GM21619 (cell line): ENCODE measurements around the gene FANCM.
"Not testable (repeated sequence)": the region's sequence is repeated elsewhere in the genome, so short reads cannot be mapped to it uniquely, and the experiment has no call there.

Source experiments
- ATAC-seq: cut with Tn5 transposase; IDR thresholded peaks from one replicate; pipeline ENCODE4 v1.9.1; 2021; ENCODE audit not compliant: unreplicated experiment

FANCM gene

GRCh38 chr14:45136399-45136798 lies 669 bp downstream of the FANCM start:
- ATAC-seq, result no peak

GRCh38 chr14:45140661-45141187 lies 5.0 kb downstream of the FANCM start:
- no peak for ATAC-seq

DNA sequence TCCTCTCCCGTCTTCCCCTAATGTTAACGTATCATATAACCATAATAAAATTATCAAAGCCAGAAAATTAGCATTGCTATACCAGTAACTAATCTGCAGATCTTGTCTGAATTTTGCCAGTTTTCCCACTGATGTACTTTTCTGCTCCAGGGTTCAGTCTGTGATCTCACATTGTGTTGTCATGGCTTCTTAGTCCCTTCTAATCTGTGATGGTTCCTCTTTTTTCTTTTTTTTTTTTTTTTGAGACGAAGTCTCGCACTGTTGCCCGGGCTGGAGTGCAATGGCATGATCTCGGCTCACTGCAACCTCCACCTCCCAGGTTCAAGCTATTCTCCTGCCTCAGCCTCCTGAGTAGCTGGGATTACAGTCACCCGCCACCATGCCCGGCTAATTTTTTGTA lies 6.4 kb downstream of the FANCM start:
- not testable (repeated sequence) for ATAC-seq

DNA sequence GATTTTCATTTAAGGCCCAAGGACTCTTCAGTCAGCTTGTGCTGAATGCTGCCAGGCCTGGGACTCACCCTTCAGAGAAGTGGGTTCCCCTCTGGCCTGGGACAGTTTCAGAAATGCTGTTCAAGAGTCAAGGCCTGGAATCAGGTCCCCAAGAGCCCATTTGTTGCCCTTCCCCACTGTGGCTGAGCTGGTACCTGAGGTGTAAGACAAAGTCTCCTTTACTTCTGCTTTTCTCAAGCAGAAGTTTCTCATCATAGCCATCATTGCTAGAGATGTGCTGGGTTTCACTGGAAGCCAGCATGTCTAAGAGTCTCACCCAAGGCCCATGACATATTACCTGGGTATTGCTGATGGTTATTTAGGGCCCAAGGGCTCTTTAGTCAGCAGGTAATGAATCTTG lies 8.9 kb downstream of the FANCM start:
- ATAC-seq, result peak; percentile 55

DNA sequence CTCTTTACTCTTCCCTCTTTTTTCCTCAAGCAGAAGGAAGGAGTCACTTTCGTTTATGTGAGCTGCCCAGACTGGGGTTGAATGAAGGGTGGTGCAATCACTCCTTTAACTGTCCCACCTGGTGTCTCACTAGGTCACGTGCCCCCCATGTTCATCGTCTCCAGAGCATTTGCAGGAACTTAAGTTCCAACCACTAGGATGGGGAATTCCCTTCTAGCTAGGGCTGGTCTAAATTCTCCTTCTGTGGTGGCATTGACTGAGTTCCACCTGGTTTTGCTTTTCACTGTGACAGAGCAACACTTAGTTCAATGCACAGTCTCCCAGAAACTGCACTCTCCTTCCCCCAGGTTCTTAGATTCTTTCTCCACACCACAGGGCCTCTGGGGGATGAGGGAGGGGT lies 9.5 kb downstream of the FANCM start:
- ATAC-seq, result peak; percentile 72

- no peak for ATAC-seq
Measured at GRCh38 chr14:45149602-45150001, 13.9 kb downstream of the FANCM start.

DNA sequence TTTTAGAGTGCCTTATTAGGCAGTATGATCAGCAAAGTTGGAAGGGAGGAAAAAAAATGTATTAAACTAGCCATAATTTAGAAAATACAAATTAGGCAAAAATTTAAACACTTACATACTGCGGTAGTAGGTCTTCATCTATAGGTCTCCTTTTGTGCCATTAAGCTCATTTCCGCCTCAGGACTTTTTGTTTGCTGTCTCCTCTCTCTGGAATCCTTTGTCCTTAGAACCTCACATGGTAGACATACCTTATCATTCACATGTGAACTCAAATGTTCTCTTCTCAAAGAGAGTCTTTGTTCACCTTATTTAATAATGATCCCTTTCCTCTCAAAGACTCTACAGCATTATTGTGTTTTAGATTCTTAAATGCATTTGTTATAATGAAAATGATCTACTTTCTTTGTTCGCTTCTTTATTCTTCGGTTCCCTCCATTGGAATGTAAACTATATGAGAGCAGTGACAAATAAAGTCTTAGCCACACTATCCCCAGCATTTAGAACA lies 14.7 kb downstream of the FANCM start:
- ATAC-seq, result no peak

DNA sequence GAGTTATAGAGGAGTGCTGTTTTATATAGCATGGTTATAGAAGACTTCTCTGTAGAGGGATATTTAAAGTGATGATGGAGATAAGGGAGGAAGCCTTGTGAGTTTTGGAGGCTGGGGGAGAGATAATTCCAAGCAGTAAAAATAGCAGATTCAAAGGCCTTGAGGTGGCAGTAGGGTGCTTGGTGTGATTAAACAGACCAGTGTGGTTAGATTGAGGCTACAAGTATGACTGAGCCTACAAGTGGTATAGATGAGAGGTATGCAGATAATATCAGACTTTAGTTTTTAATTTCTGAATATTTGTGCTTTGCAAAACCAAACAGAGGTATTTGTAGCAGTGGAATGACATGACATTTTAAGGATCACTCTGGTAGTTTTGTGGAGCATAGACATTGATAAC lies 20.3 kb downstream of the FANCM start:
- no peak for ATAC-seq

DNA sequence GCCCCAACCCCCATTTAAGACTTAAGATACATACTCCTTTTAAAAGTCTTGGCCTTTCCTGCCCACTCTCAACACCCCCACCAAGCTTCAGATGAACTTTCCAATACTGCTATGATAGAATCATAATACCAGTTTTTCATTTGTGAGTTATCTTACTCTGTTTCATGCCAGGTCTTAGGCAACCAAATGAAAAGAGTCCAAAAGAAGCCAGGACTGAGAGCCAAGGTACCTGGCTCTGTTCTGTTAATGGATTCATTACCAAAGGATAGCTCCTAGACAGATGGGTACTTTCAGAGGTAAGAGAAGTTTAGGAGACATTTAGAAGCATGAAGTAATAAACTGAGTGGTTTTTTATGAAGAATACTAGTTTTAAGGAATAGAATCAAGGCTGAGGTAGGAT lies 34.2 kb downstream of the FANCM start:
- ATAC-seq, result no peak

DNA sequence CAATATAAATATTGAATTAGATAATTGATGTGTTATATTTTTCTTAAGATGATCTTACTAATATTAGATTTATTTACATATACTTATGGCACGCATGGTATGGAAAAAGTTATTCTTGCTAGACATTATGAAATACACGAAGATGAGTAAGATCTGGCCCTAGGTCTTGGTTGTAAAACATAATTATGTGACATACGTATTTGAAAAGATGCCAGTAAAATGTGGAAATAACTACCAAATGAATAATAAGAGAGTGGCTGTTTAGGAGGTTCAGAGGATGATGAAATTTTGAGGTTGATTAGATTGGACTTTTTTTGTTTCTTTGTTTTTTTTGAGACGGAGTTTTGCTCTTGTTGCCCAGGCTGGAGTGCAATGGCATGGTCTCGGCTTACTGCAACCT lies 41.3 kb downstream of the FANCM start:
- ATAC-seq, result no peak

- ATAC-seq, result no peak
Measured at GRCh38 chr14:45181329-45181728, 45.6 kb downstream of the FANCM start.

GRCh38 chr14:45181806-45182205 lies 46.1 kb downstream of the FANCM start:
- no peak for ATAC-seq

GRCh38 chr14:45185100-45185814 lies 49.5 kb downstream of the FANCM start:
- no peak for ATAC-seq

DNA sequence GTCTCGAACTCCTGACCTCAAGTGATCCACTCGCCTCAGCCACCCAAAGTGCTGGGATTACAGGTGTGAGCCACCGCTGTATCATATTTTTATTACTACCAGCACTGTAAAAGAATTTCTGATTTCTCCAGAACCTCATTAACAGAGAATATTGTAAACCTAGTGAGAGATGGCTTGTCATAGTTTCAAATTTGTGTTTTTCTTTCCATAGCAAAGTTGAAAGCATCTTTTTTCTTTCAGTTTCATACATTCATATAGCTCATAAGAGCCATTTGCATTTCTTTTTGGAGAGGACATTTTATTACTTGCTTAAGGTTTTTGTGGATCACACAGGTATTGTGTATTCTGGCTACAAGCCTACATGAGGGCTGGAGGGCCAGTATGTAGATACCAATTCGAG lies 59.2 kb downstream of the FANCM start:
- ATAC-seq, result peak; percentile 66

GRCh38 chr14:45198551-45198950 lies 62.8 kb downstream of the FANCM start:
- no peak for ATAC-seq

GRCh38 chr14:45199230-45199629 lies 63.5 kb downstream of the FANCM start:
- no peak for ATAC-seq

DNA sequence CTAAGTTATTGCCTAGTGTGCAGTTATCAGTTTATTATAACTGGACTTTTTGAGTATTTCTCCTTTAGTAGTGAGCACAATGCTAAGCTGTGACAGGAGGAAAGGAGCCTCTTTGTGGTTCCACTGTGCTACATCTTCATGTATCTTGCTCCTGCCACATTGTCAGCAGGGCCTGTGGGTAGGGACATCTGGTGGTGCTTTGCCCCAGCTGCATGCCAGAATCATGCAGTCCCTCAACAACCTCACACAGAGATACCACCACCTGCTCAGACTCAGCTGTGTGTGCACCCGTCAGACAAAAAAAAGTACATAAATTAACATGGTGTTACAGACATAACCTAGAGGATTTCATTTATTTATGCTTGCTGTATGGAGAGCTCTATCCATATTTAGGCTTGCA lies 66.2 kb downstream of the FANCM start:
- ATAC-seq, result peak; percentile 83

- ATAC-seq, result no peak
Measured at GRCh38 chr14:45204241-45204640, 68.5 kb downstream of the FANCM start.

DNA sequence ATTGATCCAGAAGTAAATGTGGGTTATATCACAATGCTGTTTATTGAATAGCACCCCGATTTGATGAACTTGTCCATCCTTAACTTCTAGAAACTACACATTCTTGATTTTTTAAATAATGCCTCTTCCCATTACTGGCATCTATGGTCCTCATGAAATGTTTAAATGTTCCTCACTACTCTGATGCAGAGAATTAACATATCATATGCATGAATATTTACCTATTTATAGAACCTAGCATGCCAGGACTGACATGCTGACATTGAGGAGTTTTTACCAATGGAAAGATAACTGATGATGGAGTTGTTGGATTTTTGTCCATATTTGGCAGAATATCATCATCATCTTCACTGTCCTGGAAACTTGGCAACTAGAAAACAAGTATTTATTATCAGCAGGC lies 74.4 kb downstream of the FANCM start:
- no peak for ATAC-seq

GRCh38 chr14:45211295-45211694 lies 75.6 kb downstream of the FANCM start:
- no peak for ATAC-seq

GRCh38 chr14:45212231-45212630 lies 76.5 kb downstream of the FANCM start:
- ATAC-seq, result no peak

GRCh38 chr14:45213716-45214115 lies 78.0 kb downstream of the FANCM start:
- not testable (repeated sequence) for ATAC-seq

- not testable (repeated sequence) for ATAC-seq
Measured at GRCh38 chr14:45214341-45214740, 78.6 kb downstream of the FANCM start.
